NCI-H1092 (cell line): Measurements from ENCODE around the gene FN1.

Experiments
- DNase-seq: peaks from one replicate; lab custom pipeline; 2025; lab: John Stamatoyannopoulos, UW

The FN1 gene

GRCh38 chr2:215435870-215436704 lies at the start of gene FN1:
Gene FN1 (minus strand): TSS chr2:215436068. CDS start chr2:215435802, 266 bp downstream.
- DNase-seq: peak; percentile 10

- DNase-seq: no peak
Measured at GRCh38 chr2:215485032-215485431, 49.2 kb upstream of the FN1 start.

- no peak for DNase-seq
Measured at GRCh38 chr2:215484570-215484969, 48.7 kb upstream of the FN1 start.

GRCh38 chr2:215483431-215483830 lies 47.6 kb upstream of the FN1 start:
- DNase-seq: no peak

GRCh38 chr2:215479536-215480240 lies 43.8 kb upstream of the FN1 start:
- peak; percentile 13 for DNase-seq

GRCh38 chr2:215479121-215479520 lies 43.3 kb upstream of the FN1 start:
- no peak for DNase-seq

GRCh38 chr2:215476424-215476823 lies 40.6 kb upstream of the FN1 start:
- DNase-seq: no peak

- no peak for DNase-seq
Measured at GRCh38 chr2:215466097-215466909, 30.4 kb upstream of the FN1 start.

- no peak for DNase-seq
Measured at GRCh38 chr2:215465256-215465655, 29.4 kb upstream of the FN1 start.

- no peak for DNase-seq
Measured at GRCh38 chr2:215461836-215462532, 26.1 kb upstream of the FN1 start.

- DNase-seq: no peak
Measured at GRCh38 chr2:215460682-215461382, 25.0 kb upstream of the FN1 start.

GRCh38 chr2:215455958-215456357 lies 20.1 kb upstream of the FN1 start:
- no peak for DNase-seq

- DNase-seq: no peak
Measured at GRCh38 chr2:215454519-215455246, 18.8 kb upstream of the FN1 start.

GRCh38 chr2:215452725-215453124 lies 16.9 kb upstream of the FN1 start:
- no peak for DNase-seq

GRCh38 chr2:215451012-215451756 lies 15.3 kb upstream of the FN1 start:
- no peak for DNase-seq

GRCh38 chr2:215450188-215451011 lies 14.5 kb upstream of the FN1 start:
- no peak for DNase-seq

GRCh38 chr2:215447673-215448081 lies 11.8 kb upstream of the FN1 start:
- no peak for DNase-seq

- no peak for DNase-seq
Measured at GRCh38 chr2:215447056-215447455, 11.2 kb upstream of the FN1 start.

GRCh38 chr2:215442401-215442787 lies 6.5 kb upstream of the FN1 start:
- no peak for DNase-seq
